Measurements from ENCODE around the gene TSFM.

GRCh38 chr12:57781801-57782200, 786 bp upstream of the TSFM start:
- no peak for TF ChIP-seq CTCF (IDR thresholded peaks at IDR 0.05; ENCODE audit: insufficient read depth, low read length, poor library complexity, severe bottlenecking)
- no peak for TF ChIP-seq EZH2phosphoT487 (conservative IDR thresholded peaks at IDR 0.05; ENCODE audit: low read length)
